CD4-positive, alpha-beta T cell treated with Interleukin-6 at 100 ng/mL for 8 hours (primary cell): ENCODE data around the gene ECM2.

Experiments
- DNase-seq: peaks from one replicate; pipeline ENCODE4 v3.0.0-alpha.2; 2020; ENCODE audit warnings: mixed read lengths, low spot score

ECM2 gene

DNA sequence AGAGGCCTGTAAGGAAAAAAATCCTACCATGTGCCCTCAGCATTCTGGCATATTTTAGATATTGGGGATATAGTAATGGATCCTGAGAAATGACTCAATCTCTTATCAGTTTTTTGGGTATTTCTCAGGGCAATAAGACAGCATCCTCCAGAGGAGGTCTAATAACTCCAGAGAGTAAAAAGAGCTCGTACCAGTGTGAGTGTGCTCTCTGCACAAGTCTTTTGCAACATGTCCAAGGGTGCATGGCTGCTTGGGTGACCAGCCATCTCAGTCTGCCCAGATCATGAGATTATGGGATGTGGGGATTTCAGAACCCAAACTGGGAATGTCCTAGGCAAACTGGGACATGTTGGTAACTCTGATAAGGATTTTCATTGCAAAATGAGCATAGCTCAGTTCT lies 68.7 kb downstream of the ECM2 start:
- DNase-seq, result no peak

DNA sequence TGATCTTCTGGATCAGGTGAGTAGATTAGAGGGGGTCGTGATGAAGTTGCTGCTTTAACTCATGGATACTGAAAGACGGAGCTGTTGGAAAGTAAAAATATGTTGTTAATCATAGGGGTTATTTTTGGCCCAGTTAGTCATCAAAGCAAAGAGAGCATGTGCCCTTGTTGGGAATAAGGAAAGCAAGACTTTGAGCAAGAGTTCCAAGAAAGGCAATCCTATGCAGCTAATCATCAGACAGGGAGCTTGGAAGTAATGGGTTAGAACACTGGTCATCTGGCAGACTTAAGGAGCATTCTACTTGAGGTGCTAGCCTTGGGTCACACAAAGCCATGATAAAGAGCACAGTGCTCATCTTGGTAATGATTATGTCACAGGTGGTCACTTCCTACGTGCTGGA lies 71.8 kb downstream of the ECM2 start:
- DNase-seq, result no peak

DNA sequence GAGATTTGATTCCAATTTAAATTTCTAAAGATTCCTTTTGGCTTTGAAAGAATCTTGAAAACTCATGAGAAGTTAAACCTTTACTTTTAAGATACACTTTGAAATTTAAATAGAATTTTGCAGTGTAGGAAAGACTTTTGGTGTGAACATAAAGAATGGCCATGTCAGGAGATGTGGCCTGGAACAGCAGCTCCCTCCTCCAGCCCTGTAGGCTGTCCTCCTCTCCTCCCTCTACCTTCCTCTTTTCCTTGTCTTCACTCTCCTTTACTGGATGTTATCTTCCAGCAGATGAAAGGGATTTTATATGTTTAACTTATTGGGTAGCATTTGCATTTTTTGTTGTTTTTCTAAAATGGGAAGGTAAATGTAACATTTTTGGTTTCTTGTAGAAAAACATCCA lies 72.4 kb downstream of the ECM2 start:
- no peak for DNase-seq

DNA sequence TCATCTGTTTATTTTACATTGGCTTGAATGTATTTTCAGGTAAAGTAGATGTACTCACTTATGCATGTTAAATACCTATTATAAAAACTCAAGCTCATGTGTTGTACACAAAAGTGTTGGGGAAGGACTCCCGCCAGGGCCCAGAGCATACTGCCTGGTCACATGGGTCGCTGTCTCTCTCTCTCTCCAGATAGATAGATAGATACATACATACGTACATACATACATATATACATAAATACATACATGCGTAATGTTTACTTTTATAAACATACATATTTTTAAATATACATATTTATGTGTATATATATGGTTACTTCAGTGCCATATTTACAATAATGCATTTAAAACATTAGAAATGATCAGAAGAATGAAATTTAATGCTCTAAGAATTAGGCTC lies 78.2 kb downstream of the ECM2 start:
- DNase-seq, result no peak

DNA sequence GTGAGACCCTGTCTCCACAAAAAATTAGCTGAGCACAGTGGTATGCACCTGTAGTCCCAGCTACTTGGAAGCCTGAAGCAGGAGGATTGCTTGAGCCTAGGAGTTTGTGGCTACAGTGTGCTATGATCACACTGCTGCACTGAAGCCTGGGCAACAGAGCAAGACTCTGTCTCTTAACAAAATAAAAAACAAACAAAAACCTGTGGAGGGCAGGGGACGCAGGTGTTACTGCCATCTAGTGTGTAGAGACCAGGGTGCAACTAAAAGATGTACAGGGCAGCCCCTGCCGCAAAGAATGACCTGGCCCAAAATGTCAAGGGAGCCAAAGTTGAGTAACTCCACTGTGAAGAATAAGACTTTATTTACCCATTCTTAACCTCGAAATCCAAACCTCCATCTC lies 80.6 kb downstream of the ECM2 start:
- DNase-seq, result no peak

DNA sequence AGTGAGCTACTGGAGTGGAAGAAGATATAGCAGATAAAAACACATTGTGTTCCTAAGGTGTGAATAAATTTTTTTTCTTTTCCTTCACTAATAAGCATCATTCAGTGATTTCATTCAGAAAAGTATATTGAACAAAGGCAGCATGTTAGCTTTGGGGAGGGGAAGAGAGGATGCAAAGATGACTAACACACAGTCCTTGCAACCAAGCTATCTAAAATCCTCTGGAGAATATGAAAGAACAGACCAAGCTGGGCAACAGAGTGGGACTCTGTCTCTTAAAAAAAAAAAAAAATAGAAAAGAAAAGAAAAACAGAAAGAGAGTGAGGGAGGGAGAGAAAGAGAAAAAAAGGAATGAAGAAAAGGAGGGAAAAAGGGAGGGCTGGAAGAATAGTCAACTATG lies 89.3 kb downstream of the ECM2 start:
- DNase-seq, result no peak
